Small intestine (tissue), 7 donors: ENCODE results near the gene TRIM36. TPM values are rescaled to one million over a fixed set of nuclear protein-coding genes. Genes with fewer than 3 reads are reported as not detected.

Experiments
- DNase-seq, 2 donors: peaks; one replicate each; pipeline versions ENCODE4 v3.0.0 to v3.0.0-alpha.2; 2013
- FAIRE-seq: peaks from 2 replicates; lab custom pipeline; 2012; peaks lifted over from hg19 to GRCh38; lab: Jason Lieb, UNC
- H3K27ac ChIP-seq, 3 donors: one replicate each; pipeline ENCODE4 v1.5.1; 2013; ENCODE audit warnings: low read length in 2 of 3, mild to moderate bottlenecking in 2 of 3, control low read depth in 1 of 3, inconsistent platforms in 1 of 3, low read depth in 1 of 3, moderate library complexity in 1 of 3
- H3K27me3 ChIP-seq, 3 donors: one replicate each; pipeline ENCODE4 v1.6.1; 2013; ENCODE audit warnings: low read length in 3 of 3, inconsistent platforms in 1 of 3; ENCODE audit not compliant: control insufficient read depth in 3 of 3, insufficient read depth in 3 of 3
- H3K36me3 ChIP-seq, 3 donors: one replicate each; pipeline ENCODE4 v1.6.1; 2013; ENCODE audit warnings: low read length in 3 of 3, inconsistent platforms in 1 of 3, low read depth in 1 of 3, mild to moderate bottlenecking in 1 of 3, moderate library complexity in 1 of 3; ENCODE audit not compliant: control insufficient read depth in 3 of 3, insufficient read depth in 2 of 3
- H3K4me1 ChIP-seq, 3 donors: one replicate each; pipeline ENCODE4 v1.6.1; 2013; ENCODE audit warnings: low read length in 2 of 3, inconsistent platforms in 1 of 3, low read depth in 1 of 3, mild to moderate bottlenecking in 1 of 3, moderate library complexity in 1 of 3; ENCODE audit not compliant: control insufficient read depth in 3 of 3, insufficient read depth in 2 of 3
- H3K4me3 ChIP-seq, 3 donors: one replicate each; pipeline ENCODE4 v1.5.1; 2013; ENCODE audit warnings: low read length in 3 of 3, control low read depth in 1 of 3, inconsistent platforms in 1 of 3, low read depth in 1 of 3, mild to moderate bottlenecking in 1 of 3, moderate library complexity in 1 of 3
- H3K9me3 ChIP-seq, 2 donors: one replicate each; pipeline ENCODE4 v1.6.1; 2013; ENCODE audit warnings: low read depth in 1 of 2, low read length in 1 of 2; ENCODE audit not compliant: control insufficient read depth in 2 of 2, insufficient read depth in 1 of 2
- WGBS, 3 donors: extraction: QIAGEN DNeasy Blood & Tissue Kit; methylation state at CpG; one replicate each; pipeline ENCODE4 v1.1.7; 2013; 5-methylcytosine and 5-hydroxymethylcytosine counted together
- polyA plus RNA-seq, 4 donors: library from polyadenylated mRNA; stranded (reverse) in 3 of 4; unstranded in 1 of 4; fragments of 200-250 nt in 3 of 4; fragments of 120-200 nt in 1 of 4; gene quantifications; one replicate each; pipeline versions ENCODE4 v1.2.1 to v1.2.3, GENCODE V29; 2013
- donor health status: healthy with polysubstance abuse.
- donor health status: control.
- donor health status: control.
- donor health status: Bipolar disorder and iron deficiency.
- donor health status: healthy.

TRIM36 gene
- polyA plus RNA-seq, 4 donors = 0.83 to 22.1 (median 10.4) TPM

DNA sequence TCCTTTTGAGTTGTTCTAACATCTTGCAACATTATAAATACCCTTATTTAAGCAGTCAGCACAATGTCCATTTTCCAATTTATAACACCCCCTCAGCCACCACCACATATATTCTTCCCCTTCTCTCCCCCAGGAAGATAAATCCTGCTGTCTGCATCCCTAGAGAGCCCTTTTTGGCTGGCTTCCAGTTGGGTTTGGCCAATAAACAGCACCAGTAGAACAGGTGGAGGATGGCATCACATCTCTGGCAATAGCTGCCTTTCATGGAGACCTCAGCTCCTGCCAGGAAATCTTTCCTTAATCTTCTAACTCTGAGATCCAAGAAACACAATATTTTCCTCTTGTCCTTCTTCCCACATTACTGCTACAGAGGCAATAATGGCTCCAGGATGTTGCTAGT lies 53.7 kb downstream of the TRIM36 start:
- Histone ChIP-seq H3K27ac (no peak overlapping the region), H3K27me3 (no peaks in the 10 kb centered on the region), H3K9me3 (peaks cover 0 to 5% of the 10 kb centered on the region in 2 donors), H3K36me3 (no peaks in the 10 kb centered on the region), H3K4me1 (no peaks in the 10 kb centered on the region), H3K4me3 (no peak overlapping the region)
- no peak for DNase-seq
- FAIRE-seq = no peak

DNA sequence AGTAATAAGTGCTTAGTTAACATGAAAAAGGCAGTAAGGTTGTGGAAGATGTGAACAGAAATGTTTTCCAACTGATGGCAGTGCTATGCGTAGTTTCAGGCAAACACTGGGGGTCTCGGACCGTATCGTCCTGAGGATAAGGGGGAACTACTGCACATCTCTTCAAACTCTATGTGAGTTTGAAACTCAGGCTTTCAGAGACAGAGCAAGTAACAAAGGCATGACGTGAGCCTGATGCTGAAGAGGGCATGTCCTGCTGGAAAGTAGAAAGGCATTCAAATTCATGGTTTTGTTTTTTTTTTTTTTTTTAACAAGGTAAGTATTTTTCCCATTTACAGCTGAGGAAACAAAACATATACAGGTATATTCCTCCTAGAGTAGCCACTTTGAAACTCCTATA lies 59.9 kb downstream of the TRIM36 start:
- no peaks in the 10 kb centered on the region for H3K36me3 ChIP-seq
- no peak overlapping the region for H3K27ac ChIP-seq
- no peaks in the 10 kb centered on the region for H3K4me1 ChIP-seq
- no peaks in the 10 kb centered on the region for H3K27me3 ChIP-seq
- no peak for FAIRE-seq
- H3K4me3 ChIP-seq = no peak overlapping the region
- WGBS, 3 donors = 76 to 83% (median 82%) methylated on average over 5 of the region's 5 CpGs
- DNase-seq = no peak
- H3K9me3 ChIP-seq = no peaks in the 10 kb centered on the region

DNA sequence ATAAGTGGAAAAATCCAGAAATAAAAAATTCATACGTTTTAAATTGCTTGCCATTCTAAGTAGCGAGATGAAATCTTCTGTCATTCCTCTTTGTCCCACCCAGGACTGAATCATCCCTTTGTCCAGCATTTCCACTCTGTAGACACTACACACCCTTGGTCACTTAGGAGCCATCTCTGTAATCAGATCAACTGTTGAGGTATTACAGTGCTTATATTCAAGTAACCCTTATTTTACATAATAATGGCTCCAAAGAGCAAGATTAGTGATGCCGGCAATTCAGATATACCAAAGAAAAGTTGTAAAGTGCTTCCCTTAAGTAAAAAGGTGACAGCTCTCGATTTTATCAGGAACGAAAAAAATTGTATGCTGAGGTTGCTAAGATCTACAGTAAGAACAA lies 60.4 kb downstream of the TRIM36 start:
- no peak overlapping the region for H3K27ac ChIP-seq
- H3K27me3 ChIP-seq = no peaks in the 10 kb centered on the region
- WGBS, 3 donors = 69 to 77% (median 70%) methylated on average over 5 of the region's 5 CpGs
- H3K36me3 ChIP-seq = no peaks in the 10 kb centered on the region
- no peak overlapping the region for H3K4me3 ChIP-seq
- no peak for FAIRE-seq
- no peaks in the 10 kb centered on the region for H3K9me3 ChIP-seq
- H3K4me1 ChIP-seq = no peaks in the 10 kb centered on the region
- no peak for DNase-seq

- DNase-seq (no peak), FAIRE-seq (no peak)
- no peaks in the 10 kb centered on the region for H3K4me1 ChIP-seq
These were observed 69.3 kb downstream of the TRIM36 start for GRCh38 chr5:115100319-115100955.

DNA sequence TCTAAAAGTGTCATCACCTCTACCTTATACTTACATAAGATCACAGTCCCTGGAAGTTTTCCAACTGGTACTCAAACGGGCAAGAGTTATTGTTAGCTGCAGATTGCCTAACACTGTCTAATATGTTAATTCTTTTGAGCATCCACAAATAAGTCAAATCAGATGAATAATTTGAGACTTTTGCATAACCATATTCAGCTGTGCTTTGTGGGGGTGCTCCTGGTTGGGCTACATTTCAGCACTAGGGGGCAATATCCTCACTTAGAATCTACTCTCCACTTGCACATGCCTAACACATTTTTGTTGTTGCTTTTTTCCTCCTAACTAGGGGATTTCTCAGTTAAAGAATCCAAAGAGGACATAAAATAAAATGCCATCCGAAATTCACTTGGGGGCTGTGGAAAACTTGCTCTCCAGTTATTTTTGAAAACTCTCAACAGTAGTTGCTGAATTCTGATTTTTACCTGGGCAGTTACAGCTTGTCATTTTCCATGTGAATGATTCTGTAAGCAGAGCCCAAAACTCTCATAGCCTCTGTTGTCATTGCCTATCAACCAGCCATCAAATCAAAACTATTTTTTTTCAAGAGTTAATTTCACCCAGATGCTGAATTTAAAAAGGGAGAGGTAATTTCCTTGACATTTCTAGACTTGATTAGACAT lies 71.5 kb downstream of the TRIM36 start:
- FAIRE-seq = no peak

More at GRCh38 chr5:115100319-115100955, 69.3 kb downstream of the TRIM36 start:
- WGBS, 3 donors = 35 to 64% (median 50%) methylated on average over 6 of the region's 6 CpGs
- H3K27ac ChIP-seq = no peak overlapping the region
- H3K9me3 ChIP-seq = no peaks in the 10 kb centered on the region
- H3K27me3 ChIP-seq = no peaks in the 10 kb centered on the region
- no peaks in the 10 kb centered on the region for H3K36me3 ChIP-seq
- H3K4me3 ChIP-seq = no peak overlapping the region

DNA sequence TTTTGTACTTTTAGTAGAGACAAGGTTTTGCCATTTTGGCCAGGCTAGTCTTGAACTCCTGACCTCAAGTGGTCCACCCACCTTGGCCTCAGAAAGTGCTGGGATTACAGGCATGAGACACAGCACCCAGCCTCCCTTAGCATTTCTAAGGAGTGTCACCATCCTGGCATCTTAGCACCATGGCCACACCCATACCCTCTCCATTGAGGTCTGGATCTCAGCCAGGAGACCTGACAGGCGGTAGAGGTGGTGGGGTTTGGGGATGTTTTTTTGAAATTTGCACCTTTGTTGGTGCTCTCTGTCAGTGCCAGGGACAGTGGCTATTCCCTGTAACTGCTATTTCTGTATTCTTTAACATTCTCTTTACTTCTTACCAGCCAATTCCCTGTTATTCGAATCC lies 72.5 kb downstream of the TRIM36 start:
- H3K4me3 ChIP-seq = no peak overlapping the region
- no peaks in the 10 kb centered on the region for H3K27me3 ChIP-seq
- H3K36me3 ChIP-seq = no peaks in the 10 kb centered on the region
- DNase-seq = no peak
- no peaks in the 10 kb centered on the region for H3K4me1 ChIP-seq
- no peaks in the 10 kb centered on the region for H3K9me3 ChIP-seq
- H3K27ac ChIP-seq = no peak overlapping the region
- FAIRE-seq = no peak
- 29 to 74% (median 29%) methylated on average over 2 of the region's 2 CpGs for WGBS, 3 donors

More for the DNA sequence above, 71.5 kb downstream of the TRIM36 start:
- Histone ChIP-seq H3K4me1 (no peaks in the 10 kb centered on the region), H3K27me3 (no peaks in the 10 kb centered on the region), H3K27ac (no peak overlapping the region), H3K4me3 (no peak overlapping the region), H3K9me3 (no peaks in the 10 kb centered on the region), H3K36me3 (no peaks in the 10 kb centered on the region)
- peak; percentile 55 to 60 for DNase-seq
- WGBS, 3 donors = 1 to 7% (median 3%) methylated on average over 2 of the region's 2 CpGs

- H3K27me3 ChIP-seq = peaks cover 0 to 2% (median 0%) of the 10 kb centered on the region in 3 donors
- no peaks in the 10 kb centered on the region for H3K36me3 ChIP-seq
- H3K4me3 ChIP-seq = no peak overlapping the region
- H3K9me3 ChIP-seq = no peaks in the 10 kb centered on the region
- FAIRE-seq (no peak), DNase-seq (no peak)
- WGBS, 3 donors = 70 to 79% (median 75%) methylated on average over 7 of the region's 7 CpGs
- no peak overlapping the region for H3K27ac ChIP-seq
- H3K4me1 ChIP-seq = no peaks in the 10 kb centered on the region
These were observed 73.5 kb downstream of the TRIM36 start for GRCh38 chr5:115096034-115096769.

DNA sequence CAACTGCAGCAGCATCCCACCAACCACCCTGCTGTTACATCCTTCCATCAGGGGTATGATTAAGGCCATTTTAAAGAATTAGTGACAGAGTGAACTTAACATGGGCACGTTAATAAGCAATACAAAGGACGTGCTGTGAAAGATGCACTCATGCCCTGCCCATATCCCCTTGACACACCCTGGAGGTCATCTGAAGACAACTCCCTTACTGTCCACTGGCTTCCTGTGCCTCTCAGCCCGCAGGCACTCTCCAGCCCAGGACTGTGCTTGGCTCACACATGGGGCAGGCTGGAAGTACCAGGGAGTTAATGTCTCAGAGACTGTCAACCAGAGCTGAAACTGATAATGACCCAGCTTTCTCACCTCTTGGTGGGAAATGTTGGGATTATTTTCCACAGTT lies 81.8 kb downstream of the TRIM36 start:
- Histone ChIP-seq H3K36me3 (no peaks in the 10 kb centered on the region), H3K9me3 (no peaks in the 10 kb centered on the region), H3K27ac (no peak overlapping the region), H3K27me3 (peaks cover 0 to 5% (median 0%) of the 10 kb centered on the region in 3 donors), H3K4me1 (no peaks in the 10 kb centered on the region), H3K4me3 (no peak overlapping the region)
- FAIRE-seq (no peak), DNase-seq (no peak)
- 59 to 72% (median 64%) methylated on average over 3 of the region's 3 CpGs for WGBS, 3 donors
